Body of pancreas (tissue), 4 donors: Measurements from ENCODE around the gene DCUN1D1.

Experiments used
- CTCF ChIP-seq, 7 experiments: fragments of 450-650 bp in 4 of 7; fragments of 200-600 bp in 3 of 7; sonication (generic) in 3 of 7; IDR thresholded peaks; one replicate each; pipeline ENCODE4 v1.5.1; 2016 to 2019; ENCODE audit warnings: antibody characterized with exemption in 7 of 7
- POLR2A ChIP-seq, 3 donors: fragments of 450-650 bp; IDR thresholded peaks; one replicate each; pipeline ENCODE4 v1.6.1; 2016; ENCODE audit warnings: antibody characterized with exemption in 3 of 3, mild to moderate bottlenecking in 2 of 3

GRCh38 chr3:182911782-182912111, 68.6 kb downstream of the DCUN1D1 start:
- TF ChIP-seq CTCF (IDR thresholded peaks at IDR 0.05) (no peak), POLR2A (IDR thresholded peaks at IDR 0.05) (no peak)
